HUES48 (cell line): ENCODE results near the gene TERT.
"Not testable (repeated sequence)": the region's sequence is repeated elsewhere in the genome, so short reads cannot be mapped to it uniquely, and the experiment has no call there.

ENCODE experiments used
- H3K27ac ChIP-seq: one replicate; pipeline ENCODE4 v1.7.0; 2013; ENCODE audit warnings: low read depth, low read length, inconsistent platforms
- H3K27me3 ChIP-seq: 2 replicates; pipeline ENCODE4 v1.6.1; 2013; ENCODE audit warnings: mild to moderate bottlenecking, low read length; ENCODE audit not compliant: control insufficient read depth, insufficient read depth
- H3K36me3 ChIP-seq: 2 replicates; pipeline ENCODE4 v1.6.1; 2013; ENCODE audit warnings: low read length; ENCODE audit not compliant: control insufficient read depth, insufficient read depth
- H3K4me1 ChIP-seq: 2 replicates; pipeline ENCODE4 v1.6.1; 2013; ENCODE audit warnings: mild to moderate bottlenecking, low read length; ENCODE audit not compliant: control insufficient read depth, insufficient read depth
- H3K4me3 ChIP-seq: 2 replicates; pipeline ENCODE4 v1.5.1; 2013; ENCODE audit warnings: mild to moderate bottlenecking, low read depth, low read length
- H3K9ac ChIP-seq: 2 replicates; pipeline ENCODE4 v1.6.1; 2013; ENCODE audit warnings: mild to moderate bottlenecking, low read depth, low read length, moderate library complexity
- H3K9me3 ChIP-seq: 2 replicates; pipeline ENCODE4 v1.6.1; 2013; ENCODE audit warnings: low read length; ENCODE audit not compliant: control insufficient read depth, insufficient read depth

The TERT gene

GRCh38 chr5:1229023-1229422, 65.8 kb downstream of the TERT start:
- H3K4me3 ChIP-seq, H3K27ac ChIP-seq, H3K4me1 ChIP-seq, H3K9ac ChIP-seq, H3K9me3 ChIP-seq, H3K36me3 ChIP-seq, H3K27me3 ChIP-seq: not testable (repeated sequence)

GRCh38 chr5:1228120-1228519, 66.7 kb downstream of the TERT start:
- H3K4me1 ChIP-seq, result no peaks in the 10 kb centered on the region
- no peak overlapping the region for H3K27ac ChIP-seq
- no peaks in the 10 kb centered on the region for H3K27me3 ChIP-seq
- H3K36me3 ChIP-seq, result no peaks in the 10 kb centered on the region
- no peak overlapping the region for H3K4me3 ChIP-seq
- H3K9ac ChIP-seq, result no peak overlapping the region
- H3K9me3 ChIP-seq, result no peaks in the 10 kb centered on the region

GRCh38 chr5:1227667-1228066, 67.2 kb downstream of the TERT start:
- no peaks in the 10 kb centered on the region for H3K4me1 ChIP-seq
- H3K27me3 ChIP-seq, result no peaks in the 10 kb centered on the region
- no peak overlapping the region for H3K9ac ChIP-seq
- H3K27ac ChIP-seq, result no peak overlapping the region
- H3K4me3 ChIP-seq, result no peak overlapping the region
- H3K36me3 ChIP-seq, result no peaks in the 10 kb centered on the region
- no peaks in the 10 kb centered on the region for H3K9me3 ChIP-seq

- no peaks in the 10 kb centered on the region for H3K36me3 ChIP-seq
- no peak overlapping the region for H3K27ac ChIP-seq
- H3K27me3 ChIP-seq, result no peaks in the 10 kb centered on the region
- no peak overlapping the region for H3K4me3 ChIP-seq
- no peaks in the 10 kb centered on the region for H3K9me3 ChIP-seq
- H3K4me1 ChIP-seq, result no peaks in the 10 kb centered on the region
- H3K9ac ChIP-seq, result no peak overlapping the region
These were observed 67.9 kb downstream of the TERT start for GRCh38 chr5:1226839-1227581.

- no peaks in the 10 kb centered on the region for H3K4me1 ChIP-seq
- H3K9ac ChIP-seq, result no peak overlapping the region
- no peaks in the 10 kb centered on the region for H3K27me3 ChIP-seq
- H3K36me3 ChIP-seq, result no peaks in the 10 kb centered on the region
- H3K27ac ChIP-seq, result no peak overlapping the region
- no peaks in the 10 kb centered on the region for H3K9me3 ChIP-seq
- no peak overlapping the region for H3K4me3 ChIP-seq
These were observed 68.6 kb downstream of the TERT start for GRCh38 chr5:1226231-1226630.

- Histone ChIP-seq H3K4me1 (no peaks in the 10 kb centered on the region), H3K36me3 (no peaks in the 10 kb centered on the region), H3K9me3 (no peaks in the 10 kb centered on the region), H3K9ac (no peak within 1 kb of the TSS), H3K27me3 (no peaks in the 10 kb centered on the region), H3K4me3 (no peak within 1 kb of the TSS), H3K27ac (no peak within 1 kb of the TSS)
These were observed 69.8 kb downstream of the TERT start, which contains the start of gene SLC6A18 for GRCh38 chr5:1225081-1225480. Gene SLC6A18 (plus strand): TSS chr5:1225381. CDS start chr5:1225478, 97 bp downstream.

GRCh38 chr5:1224631-1225030, 70.2 kb downstream of the TERT start:
- Histone ChIP-seq H3K4me3 (no peak overlapping the region), H3K36me3 (no peaks in the 10 kb centered on the region), H3K27me3 (no peaks in the 10 kb centered on the region), H3K27ac (no peak overlapping the region), H3K9ac (no peak overlapping the region), H3K9me3 (no peaks in the 10 kb centered on the region), H3K4me1 (no peaks in the 10 kb centered on the region)

- H3K9me3 ChIP-seq, result no peaks in the 10 kb centered on the region
- no peaks in the 10 kb centered on the region for H3K4me1 ChIP-seq
- no peaks in the 10 kb centered on the region for H3K27me3 ChIP-seq
- no peak overlapping the region for H3K4me3 ChIP-seq
- no peak overlapping the region for H3K27ac ChIP-seq
- H3K9ac ChIP-seq, result no peak overlapping the region
- no peaks in the 10 kb centered on the region for H3K36me3 ChIP-seq
These were observed 71.6 kb downstream of the TERT start for GRCh38 chr5:1223278-1223670.

- no peaks in the 10 kb centered on the region for H3K9me3 ChIP-seq
- no peak overlapping the region for H3K27ac ChIP-seq
- no peak overlapping the region for H3K4me3 ChIP-seq
- no peaks in the 10 kb centered on the region for H3K4me1 ChIP-seq
- no peaks in the 10 kb centered on the region for H3K36me3 ChIP-seq
- no peaks in the 10 kb centered on the region for H3K27me3 ChIP-seq
- H3K9ac ChIP-seq, result no peak overlapping the region
These were observed 72.1 kb downstream of the TERT start for GRCh38 chr5:1222621-1223277.

- Histone ChIP-seq H3K4me3 (no peak overlapping the region), H3K27me3 (no peaks in the 10 kb centered on the region), H3K9me3 (no peaks in the 10 kb centered on the region), H3K36me3 (no peaks in the 10 kb centered on the region), H3K9ac (no peak overlapping the region), H3K4me1 (no peaks in the 10 kb centered on the region), H3K27ac (no peak overlapping the region)
These were observed 72.7 kb downstream of the TERT start for GRCh38 chr5:1222147-1222546.

GRCh38 chr5:1221721-1222120, 73.1 kb downstream of the TERT start:
- H3K4me1 ChIP-seq, result no peaks in the 10 kb centered on the region
- no peak overlapping the region for H3K9ac ChIP-seq
- no peaks in the 10 kb centered on the region for H3K36me3 ChIP-seq
- H3K9me3 ChIP-seq, result no peaks in the 10 kb centered on the region
- no peaks in the 10 kb centered on the region for H3K27me3 ChIP-seq
- H3K27ac ChIP-seq, result no peak overlapping the region
- no peak overlapping the region for H3K4me3 ChIP-seq
